T-cell (primary cell): ENCODE measurements around the gene WWC2. TPM values are rescaled to one million over a fixed set of nuclear protein-coding genes. Genes with fewer than 3 reads are reported as not detected.
"Not testable (repeated sequence)": the region's sequence is repeated elsewhere in the genome, so short reads cannot be mapped to it uniquely, and the experiment has no call there.

Experiments
- ATAC-seq, 4 experiments: fragments of 200-7000 bp in 3 of 4; fragments of 150-1000 bp in 1 of 4; cut with Tn5 transposase; replicated peaks in 1 of 4; 1 replicate in 3 of 4; 2 replicates in 1 of 4; pipeline ENCODE4 v1.10.0; 2021; ENCODE audit warnings: moderate library complexity in 3 of 4, mild to moderate bottlenecking in 2 of 4, moderate number of reproducible peaks in 1 of 4
- CTCF ChIA-PET, 2 donors: fragments of 300-600 bp; sonication (Branson Sonifier 250); formaldehyde crosslinking; loops; one replicate each; lab custom pipeline; 2022; ENCODE audit warnings: antibody characterized with exemption in 2 of 2; lab: Charles Lee
- POLR2A ChIA-PET, 2 donors: fragments of 300-600 bp; sonication (Branson Sonifier 250); formaldehyde crosslinking; loops; one replicate each; lab custom pipeline; 2022; ENCODE audit warnings: antibody characterized with exemption in 2 of 2; lab: Charles Lee
- DNase-seq, 35 experiments: peaks; one replicate each; pipeline versions ENCODE4 v3.0.0 to v3.0.0-alpha.2; 2013 to 2023
- H3K27ac ChIP-seq: one replicate; pipeline ENCODE4 v1.5.1; 2013; ENCODE audit warnings: low read length
- H3K27me3 ChIP-seq, 2 experiments: replicated peaks in 1 of 2; 1 replicate in 1 of 2; 2 replicates in 1 of 2; pipeline versions ENCODE4 v1.6.1 to v1.7.0; 2013; ENCODE audit warnings: low read length in 1 of 2, mixed read lengths in 1 of 2; ENCODE audit not compliant: control insufficient read depth in 2 of 2, insufficient read depth in 2 of 2; ENCODE audit errors: extremely low read depth in 1 of 2
- H3K36me3 ChIP-seq, 2 donors: 1 replicate in 1 of 2; 2 replicates in 1 of 2; pipeline versions ENCODE4 v1.6.1 to v1.7.0; 2013; ENCODE audit warnings: low read length in 1 of 2; ENCODE audit not compliant: control insufficient read depth in 2 of 2, insufficient read depth in 1 of 2; ENCODE audit errors: extremely low read depth in 1 of 2
- H3K4me1 ChIP-seq, 2 experiments: 1 replicate in 1 of 2; 2 replicates in 1 of 2; pipeline versions ENCODE4 v1.6.1 to v1.7.0; 2013; ENCODE audit warnings: low read length in 2 of 2, mixed read lengths in 1 of 2; ENCODE audit not compliant: insufficient read depth in 2 of 2, control insufficient read depth in 1 of 2; ENCODE audit errors: extremely low read depth in 1 of 2
- H3K4me3 ChIP-seq, 2 donors: 1 replicate in 1 of 2; 2 replicates in 1 of 2; pipeline versions ENCODE4 v1.5.1 to v1.7.0; 2013; ENCODE audit warnings: mild to moderate bottlenecking in 2 of 2, low read length in 1 of 2, moderate library complexity in 1 of 2; ENCODE audit not compliant: control insufficient read depth in 1 of 2; ENCODE audit errors: extremely low read depth in 1 of 2
- H3K9me3 ChIP-seq: 2 replicates; pipeline ENCODE4 v1.7.0; 2013
- H3K27ac Mint-ChIP-seq, 2 donors: one replicate each; pipeline ENCODE4 v1.8.0; 2020 to 2021; ENCODE audit warnings: mild to moderate bottlenecking in 2 of 2, mixed read lengths in 2 of 2
- H3K27me3 Mint-ChIP-seq, 2 donors: one replicate each; pipeline ENCODE4 v1.8.0; 2021 to 2022; ENCODE audit warnings: mixed read lengths in 2 of 2
- H3K36me3 Mint-ChIP-seq: one replicate; pipeline ENCODE4 v1.8.0; 2021; ENCODE audit warnings: mixed read lengths
- H3K4me1 Mint-ChIP-seq, 3 donors: one replicate each; pipeline ENCODE4 v1.8.0; 2020 to 2022; ENCODE audit warnings: mixed read lengths in 3 of 3, mild to moderate bottlenecking in 1 of 3
- H3K4me3 Mint-ChIP-seq, 3 donors: one replicate each; pipeline ENCODE4 v1.8.0; 2020 to 2022; ENCODE audit warnings: mild to moderate bottlenecking in 3 of 3, mixed read lengths in 3 of 3, moderate library complexity in 3 of 3
- H3K9me3 Mint-ChIP-seq, 3 donors: one replicate each; pipeline ENCODE4 v1.8.0; 2020 to 2022; ENCODE audit warnings: mixed read lengths in 3 of 3
- WGBS: methylation state at CpG from one replicate; pipeline ENCODE4 v1.1.5; 2013; ENCODE audit warnings: missing lambda C conversion rate; ENCODE audit not compliant: insufficient coverage; 5-methylcytosine and 5-hydroxymethylcytosine counted together
- total RNA-seq, 35 experiments: library from RNA in 6 of 35; stranded (reverse) in 6 of 35; fragments of 120-200 nt in 1 of 35; gene quantifications; one replicate each; pipeline versions ENCODE4 v1.2.1 to v1.2.4 and lab custom pipeline; 2013 to 2026

WWC2 gene
- total RNA-seq, 5 donors from 2014 or later (not counting 1 experiment from before 2014, with no cell fraction given) = 5.0 to 9.1 (median 7.3) TPM

GRCh38 chr4:183192571-183192970 is 93.5 kb downstream of the WWC2 start:
- H3K36me3 Mint-ChIP-seq = peaks cover 8% of the 10 kb centered on the region
- H3K27ac ChIP-seq = no peak overlapping the region
- H3K27ac Mint-ChIP-seq = no peak overlapping the region
- no peaks in the 10 kb centered on the region for H3K36me3 ChIP-seq
- H3K4me3 Mint-ChIP-seq = no peak overlapping the region
- WGBS = no CpG with 5 or more reads among the region's 2 CpGs
- no peaks in the 10 kb centered on the region for H3K27me3 ChIP-seq
- ATAC-seq = no peak
- no peaks in the 10 kb centered on the region for H3K4me1 Mint-ChIP-seq
- no peak for DNase-seq
- POLR2A ChIA-PET = no interaction called here
- CTCF ChIA-PET = no interaction called here
- H3K9me3 Mint-ChIP-seq = no peaks in the 10 kb centered on the region
- no peaks in the 10 kb centered on the region for H3K4me1 ChIP-seq
- peaks cover 0 to 4% of the 10 kb centered on the region in 2 donors for H3K27me3 Mint-ChIP-seq
- no peaks in the 10 kb centered on the region for H3K9me3 ChIP-seq
- H3K4me3 ChIP-seq = no peak overlapping the region

- H3K9me3 ChIP-seq, H3K27ac ChIP-seq, CTCF ChIA-PET, H3K36me3 ChIP-seq, H3K27me3 ChIP-seq, H3K4me1 Mint-ChIP-seq, H3K9me3 Mint-ChIP-seq, POLR2A ChIA-PET, H3K27ac Mint-ChIP-seq, H3K4me3 Mint-ChIP-seq, H3K4me3 ChIP-seq, H3K4me1 ChIP-seq, ATAC-seq, H3K36me3 Mint-ChIP-seq, DNase-seq, H3K27me3 Mint-ChIP-seq: not testable (repeated sequence)
- WGBS = no CpG with 5 or more reads among the region's 6 CpGs
Observed at GRCh38 chr4:183193730-183194338, 94.8 kb downstream of the WWC2 start.

GRCh38 chr4:183195534-183195933 is 96.5 kb downstream of the WWC2 start:
- Histone ChIP-seq H3K4me3 (no peak overlapping the region), H3K27ac (no peak overlapping the region), H3K27me3 (no peaks in the 10 kb centered on the region), H3K9me3 (no peaks in the 10 kb centered on the region), H3K4me1 (no peaks in the 10 kb centered on the region), H3K36me3 (no peaks in the 10 kb centered on the region)
- Mint-ChIP-seq H3K27me3 (peaks cover 0 to 4% of the 10 kb centered on the region in 2 donors), H3K4me1 (no peaks in the 10 kb centered on the region), H3K36me3 (peaks cover 8% of the 10 kb centered on the region), H3K9me3 (no peaks in the 10 kb centered on the region), H3K27ac (no peak overlapping the region), H3K4me3 (no peak overlapping the region)
- ChIA-PET CTCF (interaction anchor here in 1 of 2 donors (0.5 kb wide), 1 partner anchor 212 kb away, joined by 3 read pairs; no protein-coding TSS in a partner anchor), POLR2A (no interaction called here)
- ATAC-seq = no peak
- no peak for DNase-seq
- WGBS = 89% methylated on average over 1 of the region's 3 CpGs

DNA sequence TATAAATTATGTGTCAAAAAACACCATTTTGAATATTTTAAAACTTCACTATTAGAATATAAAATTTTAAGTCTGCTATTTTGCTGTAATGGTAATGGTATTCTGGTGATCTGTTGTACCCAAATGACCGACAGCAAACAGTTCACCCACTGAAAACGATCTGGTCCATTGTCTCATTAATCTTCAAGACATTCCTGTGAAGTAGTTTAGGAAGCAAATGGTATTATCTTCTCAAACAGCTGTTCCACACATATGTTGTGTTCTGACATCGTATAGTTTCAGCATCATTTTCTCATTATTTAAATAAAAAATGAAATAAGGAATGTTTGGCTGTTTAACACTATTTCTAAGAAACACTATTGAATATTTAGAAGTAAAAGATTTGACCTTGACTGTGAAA is 98.1 kb downstream of the WWC2 start:
- H3K27me3 ChIP-seq = no peaks in the 10 kb centered on the region
- POLR2A ChIA-PET = no interaction called here
- Mint-ChIP-seq H3K4me3 (no peak overlapping the region), H3K9me3 (no peaks in the 10 kb centered on the region), H3K27ac (no peak overlapping the region), H3K4me1 (no peaks in the 10 kb centered on the region), H3K36me3 (peaks cover 11% of the 10 kb centered on the region), H3K27me3 (no peaks in the 10 kb centered on the region)
- no peak overlapping the region for H3K4me3 ChIP-seq
- no peak overlapping the region for H3K27ac ChIP-seq
- H3K4me1 ChIP-seq = no peaks in the 10 kb centered on the region
- no peaks in the 10 kb centered on the region for H3K9me3 ChIP-seq
- CTCF ChIA-PET = no interaction called here
- H3K36me3 ChIP-seq = no peaks in the 10 kb centered on the region
- ATAC-seq (no peak), DNase-seq (no peak)
- no CpG with 5 or more reads among the region's 3 CpGs for WGBS

DNA sequence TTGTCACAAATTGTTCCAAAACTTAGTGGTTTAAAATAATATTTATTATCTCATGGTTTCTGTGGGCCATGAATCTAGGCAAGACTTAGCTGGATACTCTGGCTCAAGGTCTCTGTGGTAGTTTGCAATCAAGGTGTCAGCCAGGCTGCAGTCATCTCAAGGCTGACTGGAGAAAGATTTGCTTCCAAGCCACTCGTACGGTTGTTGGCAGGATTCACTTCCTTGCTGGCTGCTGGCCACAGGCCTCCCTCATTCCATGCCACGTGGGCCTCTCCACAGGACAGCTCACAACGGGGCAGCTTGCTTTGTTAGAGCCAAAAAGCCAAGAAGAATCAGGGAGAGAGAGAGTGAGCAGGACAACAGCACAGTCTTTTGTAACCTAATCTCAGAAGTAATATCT is 101.4 kb downstream of the WWC2 start:
- no peaks in the 10 kb centered on the region for H3K36me3 ChIP-seq
- H3K9me3 ChIP-seq = no peaks in the 10 kb centered on the region
- DNase-seq (no peak), ATAC-seq (no peak)
- H3K4me1 ChIP-seq = no peaks in the 10 kb centered on the region
- H3K27me3 ChIP-seq = no peaks in the 10 kb centered on the region
- no peaks in the 10 kb centered on the region for H3K4me1 Mint-ChIP-seq
- no peaks in the 10 kb centered on the region for H3K9me3 Mint-ChIP-seq
- whole genome bisulfite sequencing = 80% methylated on average over 1 of the region's 4 CpGs
- H3K36me3 Mint-ChIP-seq = peaks cover 11% of the 10 kb centered on the region
- ChIA-PET CTCF (no interaction called here), POLR2A (no interaction called here)
- no peak overlapping the region for H3K4me3 Mint-ChIP-seq
- no peak overlapping the region for H3K27ac ChIP-seq
- H3K27me3 Mint-ChIP-seq = no peaks in the 10 kb centered on the region
- no peak overlapping the region for H3K27ac Mint-ChIP-seq
- no peak overlapping the region for H3K4me3 ChIP-seq

GRCh38 chr4:183201331-183201730 is 102.3 kb downstream of the WWC2 start:
- Histone ChIP-seq H3K36me3 (no peaks in the 10 kb centered on the region), H3K27me3 (no peaks in the 10 kb centered on the region), H3K9me3 (no peaks in the 10 kb centered on the region), H3K27ac (no peak overlapping the region), H3K4me1 (no peaks in the 10 kb centered on the region), H3K4me3 (no peak overlapping the region)
- ATAC-seq (no peak), DNase-seq (no peak)
- ChIA-PET POLR2A (no interaction called here), CTCF (no interaction called here)
- no peaks in the 10 kb centered on the region for H3K27me3 Mint-ChIP-seq
- no peak overlapping the region for H3K27ac Mint-ChIP-seq
- H3K4me1 Mint-ChIP-seq = no peaks in the 10 kb centered on the region
- H3K4me3 Mint-ChIP-seq = no peak overlapping the region
- peaks cover 4% of the 10 kb centered on the region for H3K36me3 Mint-ChIP-seq
- no peaks in the 10 kb centered on the region for H3K9me3 Mint-ChIP-seq
- no CpG with 5 or more reads among the region's 4 CpGs for WGBS

DNA sequence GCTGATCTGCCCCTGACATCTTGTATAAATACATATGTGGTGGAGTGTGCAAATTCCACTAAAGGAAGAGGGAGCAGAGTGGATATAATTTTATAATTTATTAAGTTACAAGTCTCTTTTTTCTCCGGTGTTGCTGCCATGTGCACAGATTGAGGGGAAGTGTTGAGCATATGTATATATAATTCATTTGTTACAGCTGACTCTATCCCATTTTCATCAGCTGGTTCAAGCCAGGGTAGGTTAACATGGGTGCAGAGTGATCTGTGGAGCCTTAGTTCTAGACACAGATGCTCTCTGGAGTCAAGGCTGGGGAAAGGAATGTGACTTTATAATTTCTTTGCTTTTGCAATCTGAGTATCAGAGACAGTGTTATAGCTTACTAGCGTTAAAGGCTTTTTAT is 103.5 kb downstream of the WWC2 start:
- H3K36me3 ChIP-seq = no peaks in the 10 kb centered on the region
- CTCF ChIA-PET = no interaction called here
- H3K27me3 Mint-ChIP-seq = no peaks in the 10 kb centered on the region

More for the DNA sequence above, 103.5 kb downstream of the WWC2 start:
- no peaks in the 10 kb centered on the region for H3K9me3 ChIP-seq
- no peak overlapping the region for H3K27ac ChIP-seq
- H3K4me3 Mint-ChIP-seq = no peak overlapping the region
- no peaks in the 10 kb centered on the region for H3K4me1 ChIP-seq
- DNase-seq (no peak), ATAC-seq (no peak)
- H3K27ac Mint-ChIP-seq = no peak overlapping the region
- H3K4me3 ChIP-seq = no peak overlapping the region
- no CpG with 5 or more reads among the region's 2 CpGs for WGBS
- no peaks in the 10 kb centered on the region for H3K4me1 Mint-ChIP-seq
- peaks cover 3% of the 10 kb centered on the region for H3K36me3 Mint-ChIP-seq
- H3K27me3 ChIP-seq = no peaks in the 10 kb centered on the region
- POLR2A ChIA-PET = interaction anchor here in 1 of 2 donors (0.5 kb wide), 1 partner anchor 92 kb away, joined by 3 read pairs; no protein-coding TSS in a partner anchor
- no peaks in the 10 kb centered on the region for H3K9me3 Mint-ChIP-seq
